Epidermal melanocyte (primary cell): ENCODE results near the gene MKS1.

Source experiments
- DNase-seq: peaks from one replicate; pipeline ENCODE4 v3.0.0; 2011; ENCODE audit warnings: low spot score; ENCODE audit not compliant: insufficient read length

MKS1 gene

DNA sequence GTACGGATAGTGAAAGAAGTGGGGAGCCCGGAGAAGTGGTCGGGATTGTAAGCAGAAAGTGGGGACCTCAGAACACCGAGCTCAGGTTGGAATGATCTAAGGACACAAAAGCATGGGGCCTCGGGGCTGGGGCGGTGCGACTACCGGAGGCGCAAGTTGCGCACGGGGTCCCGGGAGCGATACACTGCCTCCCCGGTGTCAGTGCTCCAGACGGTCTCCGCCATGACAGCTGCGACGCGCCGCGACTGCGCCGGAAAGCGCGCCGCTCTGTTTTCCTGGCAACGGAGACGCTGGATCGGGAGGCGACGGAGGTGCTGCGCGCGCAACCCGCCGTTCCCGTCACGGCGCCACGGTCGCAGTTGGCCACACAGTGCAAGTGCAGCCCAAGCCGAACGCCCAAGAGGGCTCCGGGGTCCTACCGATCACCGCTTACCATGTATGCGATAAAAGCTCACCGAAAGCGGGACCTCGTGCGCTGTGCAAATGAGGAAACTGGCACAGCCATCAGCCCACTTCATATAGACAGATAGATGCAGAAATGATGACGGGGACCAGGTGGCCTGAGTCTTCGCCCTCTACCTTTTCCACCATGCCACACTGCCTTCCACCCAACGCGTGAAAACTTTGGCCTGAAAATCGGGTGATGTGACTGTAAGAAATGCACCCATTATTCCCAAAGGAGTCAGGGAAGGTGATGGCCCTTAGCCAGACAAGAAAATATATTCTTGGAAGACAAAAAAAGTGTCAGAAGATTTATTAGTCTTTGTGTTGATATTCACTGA, at the start of gene MKS1:
Gene MKS1 (minus strand): TSS at position 249 of the 782 bp plus-strand sequence. CDS start 25 bp downstream, at position 224.
- DNase-seq, result peak; percentile 98

DNA sequence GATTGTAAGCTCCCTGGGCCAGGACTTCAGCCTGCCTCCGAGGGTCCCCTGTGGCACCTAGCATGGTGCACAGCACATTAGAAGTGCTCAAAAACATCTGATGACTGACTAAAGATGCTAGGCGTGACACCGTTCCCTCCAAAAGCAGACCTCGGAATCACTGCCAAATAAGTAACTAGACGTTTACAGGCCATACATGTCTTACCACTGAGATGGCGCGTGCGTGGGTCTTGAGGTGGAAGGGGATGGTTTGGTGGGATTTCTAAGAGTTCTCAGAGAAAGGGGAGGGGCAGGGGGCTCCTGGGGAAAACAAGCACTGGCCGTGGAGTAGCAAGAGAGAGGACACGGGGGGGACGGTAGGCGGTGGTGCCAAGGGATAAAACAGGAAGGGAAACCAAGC, 49.3 kb upstream of the MKS1 start:
- no peak for DNase-seq

DNA sequence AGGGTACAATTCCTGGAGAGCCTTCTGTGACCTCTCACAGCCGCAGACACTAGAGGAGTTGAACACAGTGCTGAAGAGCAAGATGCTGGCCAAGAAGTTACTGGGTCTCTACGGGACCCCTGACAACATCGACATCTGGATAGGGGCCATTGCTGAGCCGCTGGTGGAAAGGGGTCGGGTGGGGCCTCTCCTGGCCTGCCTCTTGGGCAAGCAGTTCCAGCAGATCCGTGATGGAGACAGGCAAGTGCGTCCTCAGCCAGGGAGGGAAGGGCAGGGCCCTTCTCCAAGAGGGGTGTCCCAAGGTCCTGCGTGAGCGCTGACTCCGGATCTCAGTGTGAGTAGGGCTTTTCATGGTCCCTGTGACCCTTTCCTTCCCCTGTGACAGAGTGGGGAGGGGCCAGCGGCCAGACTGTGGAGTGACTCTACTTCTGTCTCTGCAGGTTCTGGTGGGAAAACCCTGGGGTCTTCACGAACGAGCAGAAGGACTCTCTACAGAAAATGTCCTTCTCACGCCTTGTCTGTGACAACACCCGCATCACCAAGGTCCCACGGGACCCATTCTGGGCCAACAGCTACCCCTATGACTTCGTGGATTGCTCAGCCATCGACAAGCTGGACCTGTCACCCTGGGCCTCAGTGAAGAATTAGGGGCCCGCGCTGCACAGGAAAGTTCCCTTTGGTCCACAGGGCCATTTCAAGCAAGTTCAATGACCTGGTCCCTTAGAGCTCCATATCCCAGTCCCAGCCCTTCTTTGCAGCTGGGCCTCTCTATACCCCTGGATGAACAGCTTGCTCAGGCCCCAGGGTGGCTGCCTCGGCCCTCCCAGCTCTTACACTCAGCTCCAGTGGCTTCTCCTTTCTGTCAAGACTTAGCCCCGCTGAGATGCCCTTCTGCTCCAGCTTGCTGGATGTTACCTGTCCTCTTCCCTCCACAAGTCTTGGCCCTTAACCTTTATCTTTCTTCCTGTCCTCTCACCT, 48.6 kb upstream of the MKS1 start:
- DNase-seq, result no peak

DNA sequence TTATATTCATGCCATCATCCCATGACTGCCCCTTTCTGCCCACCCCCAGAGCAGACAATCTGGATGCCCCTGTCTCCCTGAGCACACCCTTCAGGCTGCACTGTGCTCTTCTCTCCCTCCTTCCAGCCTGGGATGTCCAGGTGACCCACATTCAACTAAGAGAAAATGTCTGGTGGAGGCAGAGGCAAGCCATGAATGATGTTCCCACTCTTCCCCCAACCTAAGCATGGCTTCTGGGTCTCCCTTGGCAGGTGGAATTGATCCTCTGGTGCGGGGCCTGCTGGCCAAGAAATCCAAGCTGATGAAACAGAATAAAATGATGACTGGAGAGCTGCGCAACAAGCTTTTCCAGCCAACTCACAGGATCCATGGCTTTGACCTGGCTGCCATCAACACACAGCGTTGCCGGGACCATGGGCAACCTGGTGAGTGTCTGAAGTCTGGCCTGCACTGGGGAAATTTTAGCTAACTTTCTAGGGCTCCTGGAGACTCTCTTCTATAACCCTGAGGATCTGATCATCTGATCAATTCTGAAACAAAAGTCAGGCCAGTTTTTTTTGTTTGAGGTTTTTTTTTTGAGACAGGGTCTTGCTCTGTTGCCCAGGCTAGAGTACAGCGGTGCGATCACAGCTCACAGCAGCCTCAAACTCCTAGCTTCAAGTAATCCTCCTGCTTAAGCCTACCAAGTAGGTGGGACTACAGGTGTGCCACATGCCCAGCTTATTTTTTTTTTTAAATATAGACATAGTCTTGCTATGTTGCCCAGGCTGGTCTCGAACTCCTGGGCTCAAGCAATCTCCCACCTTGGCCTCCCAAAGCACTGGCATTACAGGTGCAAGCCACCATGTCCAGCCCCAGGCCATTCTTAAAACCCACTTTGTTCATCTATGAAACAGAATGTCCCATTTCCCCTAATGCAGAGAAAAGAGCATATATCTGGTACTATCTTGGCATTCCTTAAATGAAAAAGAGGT, 47.1 kb upstream of the MKS1 start:
- no peak for DNase-seq

DNA sequence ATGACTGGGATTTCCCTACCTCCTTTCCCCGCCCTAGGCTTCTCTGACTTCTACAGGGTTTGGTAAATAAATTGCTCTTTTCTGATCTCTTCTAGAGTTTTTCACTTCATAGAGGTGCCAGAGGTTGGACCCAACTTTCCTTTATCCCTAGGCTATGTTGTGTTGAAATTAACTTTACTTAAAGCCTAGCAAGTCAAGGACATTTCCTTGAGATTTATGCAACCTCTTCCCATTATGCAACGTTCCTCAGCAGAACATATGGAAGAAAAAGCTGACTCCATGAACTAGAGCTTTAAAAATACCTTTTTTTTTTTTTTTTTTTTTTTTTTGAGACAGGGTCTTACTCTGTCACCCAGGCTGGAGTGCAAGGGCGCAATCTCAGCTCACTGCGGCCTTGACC, 46.2 kb upstream of the MKS1 start:
- DNase-seq, result no peak

DNA sequence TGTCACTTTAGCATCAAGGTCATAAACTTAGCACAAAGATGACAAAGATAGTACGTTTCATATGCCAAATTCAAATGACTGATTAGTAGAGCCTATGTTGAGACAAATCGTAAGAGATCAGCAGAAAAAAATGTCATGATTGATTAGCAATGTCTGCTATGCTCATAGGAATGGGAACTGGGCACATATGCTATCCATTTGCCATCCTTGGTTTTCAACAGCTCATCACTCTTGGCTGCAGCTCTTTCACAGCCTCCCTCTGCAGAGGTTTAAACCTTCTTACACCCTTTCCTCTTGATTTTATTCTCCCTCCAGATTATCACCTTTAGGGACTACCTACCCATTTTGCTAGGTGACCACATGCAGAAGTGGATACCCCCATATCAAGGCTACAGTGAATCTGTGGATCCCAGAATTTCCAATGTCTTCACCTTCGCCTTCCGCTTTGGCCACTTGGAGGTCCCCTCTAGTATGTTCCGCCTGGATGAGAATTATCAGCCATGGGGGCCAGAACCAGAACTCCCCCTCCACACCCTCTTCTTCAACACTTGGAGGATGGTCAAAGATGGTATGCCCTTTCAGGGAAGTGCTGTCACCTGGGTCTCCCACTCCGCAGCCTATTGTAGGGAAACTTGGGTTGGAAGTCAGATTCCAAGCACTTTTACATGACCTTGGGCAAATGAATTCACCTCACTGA, 45.5 kb upstream of the MKS1 start:
- no peak for DNase-seq

DNA sequence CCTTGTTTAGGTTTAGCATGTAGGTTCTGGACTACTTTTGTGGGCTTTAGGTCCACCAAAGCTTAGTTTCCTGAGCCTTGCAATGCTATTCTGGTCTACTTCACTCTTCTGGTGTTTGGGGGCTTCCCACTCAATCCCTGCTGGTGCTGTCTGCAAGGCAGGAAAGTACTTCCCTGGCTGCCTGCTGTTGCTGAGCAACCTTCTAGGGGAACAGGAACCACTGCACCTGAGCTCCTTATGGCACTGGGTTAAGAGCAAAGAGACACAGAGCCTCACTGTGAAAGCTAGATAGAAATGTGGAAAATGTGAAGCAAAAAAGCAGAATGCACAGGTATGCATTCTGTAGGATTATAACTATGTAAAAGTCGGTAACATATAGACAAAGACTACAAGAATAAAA, 44.7 kb upstream of the MKS1 start:
- DNase-seq, result no peak

DNA sequence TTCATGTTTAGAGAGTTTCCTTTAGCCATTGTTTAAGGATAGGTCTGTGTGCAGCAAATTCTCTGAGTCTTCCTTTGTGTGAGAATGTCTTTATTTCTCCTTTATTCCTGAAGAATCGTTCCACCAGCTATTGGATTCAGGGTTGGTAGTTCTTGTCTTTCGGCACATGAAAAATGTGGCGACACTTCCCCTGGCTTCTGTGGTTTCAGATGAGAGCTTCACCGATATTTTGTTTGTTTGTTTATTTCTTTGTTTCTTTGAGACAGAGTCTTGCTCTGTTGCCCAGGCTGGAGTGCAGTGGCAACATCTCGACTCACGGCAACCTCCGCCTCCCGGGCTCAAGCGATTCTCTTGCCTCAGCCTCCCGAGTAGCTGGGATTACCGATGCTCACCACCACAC, 43.1 kb upstream of the MKS1 start:
- DNase-seq, result no peak

DNA sequence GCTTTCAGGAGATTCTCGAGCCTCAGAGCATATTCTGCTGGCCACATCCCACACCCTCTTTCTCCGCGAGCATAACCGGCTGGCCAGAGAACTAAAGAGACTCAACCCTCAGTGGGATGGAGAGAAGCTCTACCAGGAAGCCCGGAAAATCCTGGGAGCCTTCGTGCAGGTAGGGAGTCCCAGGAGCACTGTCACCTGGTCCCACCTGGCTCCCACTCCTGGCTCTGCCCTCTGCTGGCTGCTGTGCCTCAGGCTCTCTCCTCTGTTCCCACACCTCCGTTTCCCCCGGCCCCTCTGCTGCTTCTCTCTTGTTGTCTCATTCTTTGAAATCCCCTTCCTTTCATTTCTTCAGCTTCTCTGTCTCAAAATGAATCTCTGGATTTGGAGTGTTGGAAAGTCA, 35.7 kb upstream of the MKS1 start:
- DNase-seq, result no peak

DNA sequence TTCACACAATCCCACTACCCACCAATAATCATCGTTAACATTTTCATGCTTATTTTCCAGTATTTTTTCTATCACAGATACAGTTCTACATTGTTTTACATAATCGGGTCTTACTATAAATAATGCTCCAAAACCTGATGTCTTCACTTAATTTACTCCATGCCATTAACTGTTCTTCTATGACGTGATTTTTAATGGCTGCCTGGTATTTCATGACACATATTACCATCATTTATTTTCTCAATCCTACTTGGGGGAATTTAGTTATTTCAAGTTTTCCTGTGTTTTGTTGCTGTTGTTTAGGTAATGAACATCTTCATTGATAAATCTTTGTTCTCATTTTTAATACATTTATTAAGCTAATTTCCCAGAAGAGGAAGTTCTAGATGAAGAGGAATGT, 34.0 kb upstream of the MKS1 start:
- no peak for DNase-seq

DNA sequence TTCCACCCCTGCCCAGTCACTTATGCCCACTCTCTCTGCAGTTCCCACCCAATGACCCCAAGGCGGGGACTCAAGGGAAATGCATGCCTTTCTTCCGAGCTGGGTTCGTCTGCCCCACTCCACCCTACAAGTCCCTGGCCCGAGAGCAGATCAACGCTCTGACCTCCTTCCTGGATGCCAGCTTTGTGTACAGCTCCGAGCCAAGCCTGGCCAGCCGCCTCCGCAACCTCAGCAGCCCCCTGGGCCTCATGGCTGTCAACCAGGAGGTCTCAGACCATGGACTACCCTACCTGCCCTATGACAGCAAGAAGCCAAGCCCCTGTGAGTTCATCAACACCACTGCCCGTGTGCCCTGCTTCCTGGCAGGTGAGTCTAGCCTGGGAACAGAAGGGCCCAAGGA, 33.1 kb upstream of the MKS1 start:
- DNase-seq, result no peak

DNA sequence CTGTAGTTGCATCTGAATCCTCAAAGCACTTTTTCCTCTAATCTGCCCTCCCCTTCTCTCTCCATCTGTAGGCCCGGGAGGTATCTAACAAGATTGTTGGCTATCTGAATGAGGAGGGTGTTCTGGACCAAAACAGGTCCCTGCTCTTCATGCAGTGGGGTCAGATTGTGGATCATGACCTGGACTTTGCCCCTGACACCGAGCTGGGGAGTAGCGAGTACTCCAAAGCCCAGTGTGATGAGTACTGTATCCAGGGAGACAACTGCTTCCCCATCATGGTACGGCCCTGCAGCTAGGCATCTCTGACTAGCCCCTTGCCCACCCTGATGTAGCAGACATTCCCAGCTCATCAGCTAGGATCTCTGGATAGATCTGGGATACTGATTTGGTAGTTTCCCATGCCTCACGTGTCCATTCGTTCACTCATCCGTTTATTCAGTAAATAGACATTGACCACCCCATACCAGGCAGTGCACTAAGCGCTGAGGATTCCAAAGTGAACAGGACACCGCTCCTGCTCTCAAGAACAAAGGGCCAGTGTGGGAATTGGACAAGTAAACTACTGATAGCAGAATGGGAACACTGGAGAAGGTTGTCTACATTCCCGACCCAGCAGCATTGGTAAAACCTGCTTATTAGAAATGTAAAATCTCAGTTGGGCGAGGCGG, 31.4 kb upstream of the MKS1 start:
- no peak for DNase-seq

DNA sequence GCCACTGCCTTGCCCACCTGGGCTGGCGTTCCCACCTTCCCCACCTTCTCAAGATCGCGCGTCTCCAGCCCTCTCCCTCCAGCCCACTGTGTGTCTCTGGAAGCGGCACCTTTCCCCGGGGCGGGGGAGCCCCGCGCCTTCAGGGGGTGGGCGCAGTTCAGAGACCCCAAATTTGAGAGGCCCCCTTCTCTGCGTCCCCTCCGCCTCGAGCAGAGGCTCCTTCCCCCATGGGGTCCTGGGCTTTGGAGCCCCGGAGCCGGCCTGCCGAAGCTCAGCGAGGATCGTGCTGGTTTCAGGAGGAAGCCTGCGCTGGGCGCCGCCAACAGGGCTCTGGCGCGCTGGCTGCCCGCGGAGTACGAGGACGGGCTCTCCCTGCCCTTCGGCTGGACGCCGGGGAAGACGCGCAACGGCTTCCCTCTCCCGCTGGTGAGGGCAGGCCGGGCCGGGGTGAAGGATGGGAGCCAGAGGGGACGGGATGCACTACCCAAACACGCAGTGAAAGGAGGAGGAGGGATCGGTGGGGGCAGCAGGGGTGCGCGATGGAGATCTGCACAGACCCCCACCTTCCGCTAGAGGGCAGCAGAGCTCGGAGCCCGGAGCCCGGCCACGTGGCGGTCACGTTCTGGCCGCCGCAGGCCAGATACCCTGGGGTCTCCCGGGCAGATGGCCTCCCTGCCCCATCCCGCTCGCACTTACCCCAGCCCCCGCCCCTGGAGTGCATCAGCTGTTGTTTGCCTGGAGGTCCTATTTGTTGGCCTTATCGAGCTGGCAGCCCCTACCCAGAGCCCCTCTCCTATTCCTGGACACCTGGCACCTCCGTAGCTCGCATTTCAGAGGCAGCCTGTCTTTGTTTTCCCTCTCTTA, 30.4 kb upstream of the MKS1 start:
- peak; percentile 70 for DNase-seq

DNA sequence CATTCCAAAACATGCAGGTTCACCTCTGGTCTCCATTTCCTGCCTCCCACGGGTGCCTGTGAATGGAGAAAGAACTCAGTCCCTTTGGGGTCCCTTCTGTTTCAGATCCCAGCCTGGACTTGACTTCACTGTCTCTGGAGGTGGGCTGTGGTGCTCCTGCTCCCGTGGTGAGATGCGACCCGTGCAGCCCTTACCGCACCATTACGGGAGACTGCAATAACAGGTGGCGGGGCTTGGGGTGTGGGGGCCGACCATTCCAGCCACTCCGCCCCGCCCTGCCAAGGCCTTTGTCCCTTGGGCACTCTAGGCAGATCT, 29.9 kb upstream of the MKS1 start:
- DNase-seq, result no peak

DNA sequence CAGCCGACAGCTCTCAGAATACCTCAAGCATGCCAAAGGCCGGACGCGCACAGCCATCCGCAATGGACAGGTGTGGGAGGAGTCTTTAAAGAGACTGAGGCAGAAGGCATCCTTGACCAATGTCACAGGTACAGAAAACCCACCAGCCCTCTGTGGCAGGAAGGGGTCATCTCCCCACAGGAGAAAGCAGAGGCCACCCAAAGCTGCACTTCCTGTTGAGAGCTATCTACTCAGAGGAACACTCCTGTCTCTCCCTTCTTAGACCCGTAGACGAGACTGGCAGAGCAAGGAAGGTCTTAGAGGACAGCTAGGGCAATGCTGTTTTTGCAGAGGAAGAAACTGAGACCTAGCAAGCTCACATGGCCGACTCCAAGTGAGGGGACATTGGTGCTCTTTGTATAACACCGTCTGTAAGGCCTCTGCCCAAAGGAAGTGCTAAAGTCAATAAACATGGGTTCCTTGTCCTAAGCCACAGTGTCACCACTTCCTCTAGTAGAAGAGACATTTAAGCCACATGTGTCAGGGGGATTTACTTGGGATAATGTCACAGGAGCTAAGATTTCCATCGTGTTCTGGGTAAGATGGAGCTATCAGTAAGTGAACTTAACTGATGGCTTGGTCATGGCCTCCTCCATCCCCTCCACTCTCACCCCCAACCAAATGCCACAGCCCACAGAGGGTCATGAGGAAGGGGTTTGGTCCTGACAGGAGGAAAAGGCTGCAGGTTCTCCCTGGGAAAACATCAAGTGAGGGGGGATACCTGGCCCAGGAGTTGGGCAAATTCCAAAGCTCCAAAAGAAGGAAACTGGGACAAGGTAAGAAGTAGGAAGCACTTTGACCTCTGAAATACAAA, 28.7 kb upstream of the MKS1 start:
- DNase-seq, result no peak

DNA sequence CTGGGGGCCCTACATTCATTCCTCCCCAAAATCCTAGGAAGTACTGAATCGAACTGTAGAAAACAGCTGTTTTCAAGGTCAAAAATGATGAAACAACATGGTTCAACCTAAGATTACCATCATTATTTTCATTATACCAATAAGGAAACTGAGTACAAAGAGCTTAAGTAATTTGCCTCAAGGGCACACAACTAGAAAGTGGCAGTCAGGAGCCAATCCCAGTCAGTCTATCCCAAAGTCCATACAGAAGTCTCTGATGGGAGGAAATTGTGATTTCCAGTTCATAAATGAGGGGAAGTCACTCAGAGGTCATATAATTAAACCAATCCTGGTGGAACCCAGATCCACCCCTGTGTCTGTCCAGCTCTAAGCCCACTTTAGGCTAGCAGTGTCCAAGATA, 27.7 kb upstream of the MKS1 start:
- DNase-seq, result no peak

DNA sequence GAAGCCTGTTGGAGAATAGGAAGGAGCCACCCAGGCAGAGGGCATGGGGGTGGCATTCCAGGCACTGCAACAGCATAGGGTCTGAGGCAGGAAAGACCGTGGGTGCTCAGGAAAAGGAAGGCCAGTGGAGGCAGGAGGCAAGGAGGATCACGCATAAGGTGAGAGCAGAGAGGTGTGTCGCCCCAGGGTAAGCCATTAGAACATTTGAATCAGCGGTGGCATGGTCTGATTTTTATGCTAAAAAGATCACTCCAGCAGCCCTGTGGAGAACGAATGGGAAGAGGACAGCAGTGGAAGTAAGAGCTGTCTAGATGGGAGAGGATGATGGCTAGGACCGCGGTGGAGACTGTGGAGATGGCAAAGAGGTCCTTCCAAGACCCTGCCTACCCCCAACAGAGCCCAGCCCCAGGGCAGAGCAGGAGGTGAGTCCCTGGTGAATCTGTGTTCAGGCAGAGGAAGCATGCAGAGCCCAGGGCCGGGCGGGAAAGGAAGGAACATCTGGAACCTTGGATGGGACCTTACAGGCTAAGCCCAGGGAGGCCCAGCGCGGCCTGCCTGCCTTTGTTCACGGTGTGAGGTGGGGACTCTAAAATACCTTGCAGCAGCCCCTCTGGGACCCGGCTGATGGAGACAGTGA, 27.2 kb upstream of the MKS1 start:
- DNase-seq, result no peak
